IPS DF 19.7 (cell line): Measurements from ENCODE around the gene H2AZ2.
"Not testable (repeated sequence)": the region's sequence is repeated elsewhere in the genome, so short reads cannot be mapped to it uniquely, and the experiment has no call there.

Experiments used
- DNase-seq: peaks from one replicate; pipeline ENCODE4 v3.0.0-alpha.2; 2013; ENCODE audit warnings: low read depth, low spot score

H2AZ2 gene

DNA sequence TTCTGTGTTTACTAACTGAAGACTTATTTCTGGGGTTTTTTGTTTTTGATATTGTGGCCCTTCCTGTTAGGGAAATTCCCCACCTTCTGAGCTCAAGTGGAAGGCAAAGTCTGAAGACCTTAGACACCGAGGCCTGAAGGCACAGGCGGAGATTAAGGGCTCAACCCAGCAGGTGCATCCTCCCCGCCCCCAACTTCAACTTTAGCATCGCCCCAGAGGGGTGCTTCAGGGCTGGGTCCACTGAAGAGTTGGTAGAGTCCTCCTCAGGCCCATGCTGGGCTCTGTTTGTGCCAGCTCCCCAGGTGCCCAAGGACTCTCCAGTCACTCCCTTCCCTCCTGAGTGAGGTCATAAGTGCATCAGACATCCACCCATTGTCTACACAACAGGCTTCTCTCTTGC is 60.8 kb downstream of the H2AZ2 start:
- no peak for DNase-seq

- not testable (repeated sequence) for DNase-seq
Observed at GRCh38 chr7:44785218-44785617, 62.7 kb downstream of the H2AZ2 start.

DNA sequence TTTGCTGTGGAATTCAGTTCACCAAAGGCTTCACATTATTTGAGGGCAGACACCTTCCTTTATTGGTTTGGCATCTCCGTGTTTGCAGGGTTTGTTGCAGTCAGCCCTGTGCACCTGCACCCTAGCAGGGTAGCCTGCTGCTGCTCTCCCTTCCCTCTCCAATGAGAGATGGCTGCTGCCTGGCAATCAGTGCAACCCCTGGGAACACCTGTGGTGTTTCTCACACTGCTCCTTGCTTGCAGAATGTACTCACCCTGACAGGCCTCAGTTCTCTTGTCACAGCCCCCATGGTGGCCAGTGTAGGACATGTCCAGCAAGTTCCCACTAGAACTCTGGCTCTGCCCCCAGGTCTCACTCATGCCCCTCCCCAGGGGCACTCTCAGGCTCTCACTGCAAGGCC is 63.5 kb downstream of the H2AZ2 start:
- DNase-seq: no peak

GRCh38 chr7:44783407-44783806 is 64.5 kb downstream of the H2AZ2 start:
- no peak for DNase-seq

- no peak for DNase-seq
Observed at GRCh38 chr7:44782460-44782859, 65.4 kb downstream of the H2AZ2 start.
